SK-N-SH (cell line): Measurements from ENCODE around the gene IL17RA. TPM values are rescaled to one million over a fixed set of nuclear protein-coding genes. Genes with fewer than 3 reads are reported as not detected.

Source experiments
- CTCF ChIA-PET: fragments of 300-600, 350-600 bp; formaldehyde crosslinking; extraction: SDS; loops from one replicate; lab custom pipeline; 2021; lab: Yijun Ruan, JAX
- POLR2A ChIA-PET: fragments of 350-600 bp; sonication (Branson Sonifier 250); formaldehyde crosslinking; extraction: SDS; loops from one replicate; lab custom pipeline; 2020; ENCODE audit warnings: antibody characterized with exemption, inconsistent platforms; lab: Yijun Ruan, JAX
- DNase-seq: peaks from one replicate; pipeline ENCODE4 v3.0.0; 2012
- H2AFZ ChIP-seq: fragments of 200-600 bp; sonication (generic); 2 replicates; pipeline ENCODE4 v1.8.1; 2016; ENCODE audit warnings: antibody characterized with exemption, mild to moderate bottlenecking, low read depth
- H3F3A ChIP-seq: fragments of 200-600 bp; sonication (generic); replicated peaks from 2 replicates; pipeline ENCODE3; 2016; ENCODE audit warnings: antibody characterized with exemption, mild to moderate bottlenecking; ENCODE audit not compliant: insufficient read depth
- H3K27ac ChIP-seq, 2 experiments: fragments of 200-500 bp in 1 of 2; fragments of 200-600 bp in 1 of 2; sonication (Bioruptor generic) in 1 of 2; sonication (generic), shearing (Covaris generic) in 1 of 2; 2 replicates each; pipeline versions ENCODE4 v1.5.1 to v1.6.1; 2014 to 2016; ENCODE audit warnings: low read depth in 2 of 2, inconsistent platforms in 1 of 2, low read length in 1 of 2, mild to moderate bottlenecking in 1 of 2, mixed read lengths in 1 of 2
- H3K27me3 ChIP-seq: fragments of 200-600 bp; sonication (generic), shearing (Covaris generic); 2 replicates; pipeline ENCODE4 v1.6.1; 2016; ENCODE audit warnings: mixed run types; ENCODE audit not compliant: insufficient read depth
- H3K36me3 ChIP-seq, 2 experiments: fragments of 200-500 bp in 1 of 2; fragments of 200-600 bp in 1 of 2; sonication (Bioruptor generic) in 1 of 2; sonication (generic) in 1 of 2; replicated peaks in 1 of 2; 2 replicates each; pipeline versions ENCODE3 to v1.5.1; 2014 to 2016; ENCODE audit warnings: low read length in 1 of 2, mild to moderate bottlenecking in 1 of 2; ENCODE audit not compliant: insufficient read depth in 2 of 2, control insufficient read depth in 1 of 2
- H3K4me1 ChIP-seq, 2 experiments: fragments of 200-500 bp in 1 of 2; fragments of 200-600 bp in 1 of 2; sonication (Bioruptor generic) in 1 of 2; sonication (generic), shearing (Covaris generic) in 1 of 2; 2 replicates each; pipeline versions ENCODE4 v1.5.1 to v1.6.1; 2014 to 2016; ENCODE audit warnings: low read depth in 1 of 2, low read length in 1 of 2, mixed run types in 1 of 2; ENCODE audit not compliant: insufficient read depth in 2 of 2, control insufficient read depth in 1 of 2
- H3K4me2 ChIP-seq: fragments of 200-600 bp; sonication (generic), shearing (Covaris generic); 2 replicates; pipeline ENCODE4 v1.6.1; 2017; ENCODE audit warnings: mixed run types
- H3K4me3 ChIP-seq, 2 experiments: fragments of 200-500 bp in 1 of 2; fragments of 200-600 bp in 1 of 2; sonication (Bioruptor generic) in 1 of 2; sonication (generic), shearing (Covaris generic) in 1 of 2; 2 replicates each; pipeline versions ENCODE4 v1.5.1 to v1.8.1; 2014 to 2016; ENCODE audit warnings: low read depth in 2 of 2, inconsistent platforms in 1 of 2, low read length in 1 of 2, mild to moderate bottlenecking in 1 of 2, mixed read lengths in 1 of 2, moderate library complexity in 1 of 2
- H3K79me2 ChIP-seq: fragments of 200-600 bp; sonication (generic); 2 replicates; pipeline ENCODE4 v1.8.1; 2017; ENCODE audit warnings: mild to moderate bottlenecking; ENCODE audit not compliant: insufficient read depth
- H3K9ac ChIP-seq: fragments of 200-600 bp; sonication (generic); 2 replicates; pipeline ENCODE4 v1.6.1; 2017; ENCODE audit warnings: mixed run types
- H3K9me2 ChIP-seq: fragments of 200-600 bp; sonication (generic); 2 replicates; pipeline ENCODE4 v1.6.1; 2017; ENCODE audit warnings: mixed run types
- H3K9me3 ChIP-seq: fragments of 200-600 bp; sonication (generic); 2 replicates; pipeline ENCODE4 v1.6.1; 2017; ENCODE audit warnings: mixed run types, mild to moderate bottlenecking, moderate library complexity
- H4K20me1 ChIP-seq: fragments of 200-600 bp; sonication (generic); 2 replicates; pipeline ENCODE4 v1.6.1; 2017; ENCODE audit warnings: mild to moderate bottlenecking, mixed run types; ENCODE audit not compliant: insufficient read depth
- CHD2 ChIP-seq: fragments of 150-350 bp; IDR thresholded peaks from 2 replicates; pipeline ENCODE4 v1.6.1; 2018; ENCODE audit warnings: low read length; ENCODE audit not compliant: partially characterized antibody
- ELF1 ChIP-seq: IDR thresholded peaks from 2 replicates; pipeline ENCODE4 v1.4.0; 2012
- FOXJ3 ChIP-seq: sonication (generic); formaldehyde crosslinking; IDR thresholded peaks from 2 replicates; pipeline ENCODE4 v1.5.1; 2020; ENCODE audit warnings: mild to moderate bottlenecking, missing genetic modification reagents
- GABPA ChIP-seq: IDR thresholded peaks from 2 replicates; pipeline ENCODE4 v1.4.0; 2012; ENCODE audit warnings: low read depth, mild to moderate bottlenecking
- MEF2A ChIP-seq: IDR thresholded peaks from 2 replicates; pipeline ENCODE4 v1.4.0; 2012; ENCODE audit warnings: low read depth, borderline replicate concordance
- NFIC ChIP-seq: IDR thresholded peaks from 2 replicates; pipeline ENCODE4 v1.4.0; 2012; ENCODE audit warnings: borderline replicate concordance
- NRF1 ChIP-seq: IDR thresholded peaks from 2 replicates; pipeline ENCODE4 v1.6.1; 2012; ENCODE audit warnings: low read depth, mild to moderate bottlenecking, low read length
- POLR2AphosphoS5 ChIP-seq: IDR thresholded peaks from 2 replicates; pipeline ENCODE4 v1.6.1; 2012; ENCODE audit warnings: low read depth, low read length
- RFX5 ChIP-seq: IDR thresholded peaks from 2 replicates; pipeline ENCODE4 v1.6.1; 2012; ENCODE audit warnings: mild to moderate bottlenecking, improper control_type of control experiment, low read length
- SMC3 ChIP-seq: IDR thresholded peaks from 2 replicates; pipeline ENCODE4 v1.6.1; 2012; ENCODE audit warnings: low read depth, low read length, improper control_type of control experiment
- TAF1 ChIP-seq: IDR thresholded peaks from 2 replicates; pipeline ENCODE4 v1.6.1; 2012; ENCODE audit warnings: low read depth, mild to moderate bottlenecking, low read length, moderate library complexity, borderline replicate concordance
- WGBS: methylation state at CpG from one replicate; pipeline ENCODE4 v1.1.6; 2017; ENCODE audit warnings: low lambda C conversion rate; 5-methylcytosine and 5-hydroxymethylcytosine counted together
- polyA plus RNA-seq, 3 experiments: library from polyadenylated mRNA; depleted of rRNA; stranded (reverse); fragments of >200 nt; gene quantifications; 2 replicates each; pipeline ENCODE4 v1.2.3, GENCODE V29; 2012
- TF ChIP-seq, protein P1 (sequence below): IDR thresholded peaks from 2 replicates; pipeline ENCODE4; 2012
- TF ChIP-seq, protein P2 (sequence below): IDR thresholded peaks from 2 replicates; pipeline ENCODE4 v1.4.0; 2012; ENCODE audit warnings: low read depth
- TF ChIP-seq, protein P3 (sequence below): IDR thresholded peaks from 2 replicates; pipeline ENCODE4 v1.6.1; 2012; ENCODE audit warnings: mild to moderate bottlenecking, low read depth, low read length, moderate library complexity
- TF ChIP-seq, protein P4 (sequence below): fragments of 150-350 bp; IDR thresholded peaks from 2 replicates; pipeline ENCODE4 v1.6.1; 2017; ENCODE audit warnings: antibody characterized with exemption, low read length, low read depth, borderline replicate concordance

IL17RA gene
- polyA plus RNA-seq, 1 of the 3 experiments (the other 2 are of a cell fraction): 4.5 TPM

DNA sequence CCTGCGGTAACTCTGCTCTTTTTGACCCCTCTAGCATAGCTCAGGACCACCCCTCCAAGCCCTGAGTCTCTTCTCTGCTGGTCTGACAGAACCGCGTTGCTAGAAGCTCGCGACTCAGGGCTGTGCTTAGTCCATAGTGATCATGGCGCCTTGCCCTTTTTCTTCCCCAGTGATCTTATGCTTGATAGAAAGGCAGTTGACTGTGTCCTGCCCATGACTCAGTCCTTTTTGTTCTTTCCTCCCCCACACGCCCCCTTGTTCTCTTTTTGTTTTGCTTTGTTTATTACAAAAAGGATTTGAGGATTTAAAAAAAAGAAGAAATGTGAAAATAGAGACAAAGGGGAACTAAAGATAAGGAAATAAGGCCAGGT is 17.5 kb downstream of the IL17RA start:
- Histone ChIP-seq H3K9ac (no peak overlapping the region), H3K79me2 (no peaks in the 10 kb centered on the region), H2AFZ (no peak overlapping the region), H3F3A (no peaks in the 10 kb centered on the region), H3K4me1 (no peaks in the 10 kb centered on the region), H3K36me3 (no peaks in the 10 kb centered on the region), H3K9me3 (no peaks in the 10 kb centered on the region), H3K27ac (no peak overlapping the region), H3K4me2 (no peak overlapping the region), H3K9me2 (no peaks in the 10 kb centered on the region), H3K4me3 (no peak overlapping the region)
- WGBS: 19% methylated on average over 7 of the region's 7 CpGs
- DNase-seq: no peak
- ChIA-PET POLR2A (no interaction called here), CTCF (no interaction called here)
- TF ChIP-seq, protein P1, sequence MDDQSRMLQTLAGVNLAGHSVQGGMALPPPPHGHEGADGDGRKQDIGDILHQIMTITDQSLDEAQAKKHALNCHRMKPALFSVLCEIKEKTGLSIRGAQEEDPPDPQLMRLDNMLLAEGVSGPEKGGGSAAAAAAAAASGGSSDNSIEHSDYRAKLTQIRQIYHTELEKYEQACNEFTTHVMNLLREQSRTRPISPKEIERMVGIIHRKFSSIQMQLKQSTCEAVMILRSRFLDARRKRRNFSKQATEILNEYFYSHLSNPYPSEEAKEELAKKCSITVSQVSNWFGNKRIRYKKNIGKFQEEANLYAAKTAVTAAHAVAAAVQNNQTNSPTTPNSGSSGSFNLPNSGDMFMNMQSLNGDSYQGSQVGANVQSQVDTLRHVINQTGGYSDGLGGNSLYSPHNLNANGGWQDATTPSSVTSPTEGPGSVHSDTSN: no peak
- TF ChIP-seq, protein P2, sequence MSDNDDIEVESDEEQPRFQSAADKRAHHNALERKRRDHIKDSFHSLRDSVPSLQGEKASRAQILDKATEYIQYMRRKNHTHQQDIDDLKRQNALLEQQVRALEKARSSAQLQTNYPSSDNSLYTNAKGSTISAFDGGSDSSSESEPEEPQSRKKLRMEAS: no peak
- TF ChIP-seq FOXJ3 (CRISPR knock-in tag): no peak
- no peak for TF ChIP-seq NFIC
- no peak for TF ChIP-seq MEF2A
- TF ChIP-seq POLR2AphosphoS5: no peak
- no peak for TF ChIP-seq NRF1
- TF ChIP-seq TAF1: no peak
- TF ChIP-seq, protein P3, sequence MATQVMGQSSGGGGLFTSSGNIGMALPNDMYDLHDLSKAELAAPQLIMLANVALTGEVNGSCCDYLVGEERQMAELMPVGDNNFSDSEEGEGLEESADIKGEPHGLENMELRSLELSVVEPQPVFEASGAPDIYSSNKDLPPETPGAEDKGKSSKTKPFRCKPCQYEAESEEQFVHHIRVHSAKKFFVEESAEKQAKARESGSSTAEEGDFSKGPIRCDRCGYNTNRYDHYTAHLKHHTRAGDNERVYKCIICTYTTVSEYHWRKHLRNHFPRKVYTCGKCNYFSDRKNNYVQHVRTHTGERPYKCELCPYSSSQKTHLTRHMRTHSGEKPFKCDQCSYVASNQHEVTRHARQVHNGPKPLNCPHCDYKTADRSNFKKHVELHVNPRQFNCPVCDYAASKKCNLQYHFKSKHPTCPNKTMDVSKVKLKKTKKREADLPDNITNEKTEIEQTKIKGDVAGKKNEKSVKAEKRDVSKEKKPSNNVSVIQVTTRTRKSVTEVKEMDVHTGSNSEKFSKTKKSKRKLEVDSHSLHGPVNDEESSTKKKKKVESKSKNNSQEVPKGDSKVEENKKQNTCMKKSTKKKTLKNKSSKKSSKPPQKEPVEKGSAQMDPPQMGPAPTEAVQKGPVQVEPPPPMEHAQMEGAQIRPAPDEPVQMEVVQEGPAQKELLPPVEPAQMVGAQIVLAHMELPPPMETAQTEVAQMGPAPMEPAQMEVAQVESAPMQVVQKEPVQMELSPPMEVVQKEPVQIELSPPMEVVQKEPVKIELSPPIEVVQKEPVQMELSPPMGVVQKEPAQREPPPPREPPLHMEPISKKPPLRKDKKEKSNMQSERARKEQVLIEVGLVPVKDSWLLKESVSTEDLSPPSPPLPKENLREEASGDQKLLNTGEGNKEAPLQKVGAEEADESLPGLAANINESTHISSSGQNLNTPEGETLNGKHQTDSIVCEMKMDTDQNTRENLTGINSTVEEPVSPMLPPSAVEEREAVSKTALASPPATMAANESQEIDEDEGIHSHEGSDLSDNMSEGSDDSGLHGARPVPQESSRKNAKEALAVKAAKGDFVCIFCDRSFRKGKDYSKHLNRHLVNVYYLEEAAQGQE: no peak
- no peak for TF ChIP-seq RFX5
- no peak for TF ChIP-seq ELF1
- TF ChIP-seq, protein P4, sequence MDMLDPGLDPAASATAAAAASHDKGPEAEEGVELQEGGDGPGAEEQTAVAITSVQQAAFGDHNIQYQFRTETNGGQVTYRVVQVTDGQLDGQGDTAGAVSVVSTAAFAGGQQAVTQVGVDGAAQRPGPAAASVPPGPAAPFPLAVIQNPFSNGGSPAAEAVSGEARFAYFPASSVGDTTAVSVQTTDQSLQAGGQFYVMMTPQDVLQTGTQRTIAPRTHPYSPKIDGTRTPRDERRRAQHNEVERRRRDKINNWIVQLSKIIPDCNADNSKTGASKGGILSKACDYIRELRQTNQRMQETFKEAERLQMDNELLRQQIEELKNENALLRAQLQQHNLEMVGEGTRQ: no peak
- TF ChIP-seq, all 33 proteins: peak for 0
- H3K27me3 ChIP-seq: no peaks in the 10 kb centered on the region
- H4K20me1 ChIP-seq: no peaks in the 10 kb centered on the region

DNA sequence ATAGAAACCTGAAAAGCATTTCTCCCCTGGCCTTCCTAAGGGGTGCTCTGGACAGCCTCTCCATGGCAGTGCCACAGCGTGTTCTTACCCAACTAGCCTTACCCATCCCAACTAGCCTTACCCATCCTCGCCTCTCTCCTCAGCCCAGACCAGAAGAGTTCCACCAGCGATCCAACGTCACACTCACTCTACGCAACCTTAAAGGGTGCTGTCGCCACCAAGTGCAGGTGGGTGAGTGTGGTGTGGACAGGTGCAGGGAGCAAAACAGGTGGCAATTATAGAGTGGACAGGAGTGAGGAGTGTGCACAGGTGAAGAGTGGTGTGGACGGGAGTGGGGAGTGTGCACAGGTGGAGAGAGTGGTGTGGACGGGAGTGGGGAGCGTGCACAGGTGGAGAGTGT is 18.6 kb downstream of the IL17RA start:
- Histone ChIP-seq H3K4me2 (no peak overlapping the region), H3K4me3 (no peak overlapping the region), H3K36me3 (no peaks in the 10 kb centered on the region), H3K27me3 (no peaks in the 10 kb centered on the region), H3K9me3 (no peaks in the 10 kb centered on the region), H4K20me1 (no peaks in the 10 kb centered on the region), H3F3A (no peaks in the 10 kb centered on the region)
- no peak for DNase-seq
- TF ChIP-seq GABPA (no peak), SMC3 (no peak), CHD2 (no peak)
- TF ChIP-seq, protein P3: no peak
- TF ChIP-seq, all 33 proteins: peak for 0
- 41% methylated on average over 9 of the region's 9 CpGs for WGBS
- H3K79me2 ChIP-seq: no peaks in the 10 kb centered on the region
- no peaks in the 10 kb centered on the region for H3K4me1 ChIP-seq
- CTCF ChIA-PET: no interaction called here
- H3K27ac ChIP-seq: no peak overlapping the region
- no peak overlapping the region for H2AFZ ChIP-seq
- POLR2A ChIA-PET: no interaction called here
- H3K9ac ChIP-seq: no peak overlapping the region
- H3K9me2 ChIP-seq: no peaks in the 10 kb centered on the region
